ENCODE data around the gene RUNX2.
A peak's percentile ranks its signal among the peaks of the same experiment; 100 is the strongest.

Gene RUNX2

GRCh38 chr6:45387236-45387635 is 59.1 kb downstream of the RUNX2 start:
- in situ Hi-C loops (cut with HindIII; ENCODE audit: low pct_ligation_motif_present, low pct_unique_long_range_greater_than_20kb, low sequenced_read_pairs): no loop called here
- DNase-seq: no peak

GRCh38 chr6:45388328-45388727 is 60.2 kb downstream of the RUNX2 start:
- in situ Hi-C loops (cut with HindIII; ENCODE audit: low pct_ligation_motif_present, low pct_unique_long_range_greater_than_20kb, low sequenced_read_pairs): no loop called here

GRCh38 chr6:45394586-45395095 is 66.5 kb downstream of the RUNX2 start:
- in situ Hi-C loops (cut with HindIII; ENCODE audit: low pct_ligation_motif_present, low pct_unique_long_range_greater_than_20kb, low sequenced_read_pairs): no loop called here
- no peak for DNase-seq

More at GRCh38 chr6:45388328-45388727, 60.2 kb downstream of the RUNX2 start:
- DNase-seq: no peak

GRCh38 chr6:45398075-45398813 is 70.1 kb downstream of the RUNX2 start:
- DNase-seq: no peak
- in situ Hi-C loops (cut with HindIII; ENCODE audit: low pct_ligation_motif_present, low pct_unique_long_range_greater_than_20kb, low sequenced_read_pairs): no loop called here

GRCh38 chr6:45400021-45400420 is 71.9 kb downstream of the RUNX2 start:
- no peak for DNase-seq
- in situ Hi-C loops (cut with HindIII; ENCODE audit: low pct_ligation_motif_present, low pct_unique_long_range_greater_than_20kb, low sequenced_read_pairs): no loop called here

GRCh38 chr6:45411959-45412358 is 83.8 kb downstream of the RUNX2 start:
- no peak for DNase-seq
- in situ Hi-C loops (cut with HindIII; ENCODE audit: low pct_ligation_motif_present, low pct_unique_long_range_greater_than_20kb, low sequenced_read_pairs): no loop called here

- in situ Hi-C loops (cut with HindIII; ENCODE audit: low pct_ligation_motif_present, low pct_unique_long_range_greater_than_20kb, low sequenced_read_pairs): no loop called here
- DNase-seq: no peak
These were observed 87.2 kb downstream of the RUNX2 start for GRCh38 chr6:45415315-45415714.

- no peak for DNase-seq
- in situ Hi-C loops (cut with HindIII; ENCODE audit: low pct_ligation_motif_present, low pct_unique_long_range_greater_than_20kb, low sequenced_read_pairs): no loop called here
These were observed 87.8 kb downstream of the RUNX2 start for GRCh38 chr6:45415788-45416518.

- in situ Hi-C loops (cut with HindIII; ENCODE audit: low pct_ligation_motif_present, low pct_unique_long_range_greater_than_20kb, low sequenced_read_pairs): no loop called here
- no peak for DNase-seq
These were observed 88.6 kb downstream of the RUNX2 start for GRCh38 chr6:45416700-45417099.

GRCh38 chr6:45417436-45417835 is 89.3 kb downstream of the RUNX2 start:
- DNase-seq: no peak

GRCh38 chr6:45419571-45420082 is 91.5 kb downstream of the RUNX2 start:
- DNase-seq: peak; percentile 69
- in situ Hi-C loops (cut with HindIII; ENCODE audit: low pct_ligation_motif_present, low pct_unique_long_range_greater_than_20kb, low sequenced_read_pairs): no loop called here

More at GRCh38 chr6:45417436-45417835, 89.3 kb downstream of the RUNX2 start:
- in situ Hi-C loops (cut with HindIII; ENCODE audit: low pct_ligation_motif_present, low pct_unique_long_range_greater_than_20kb, low sequenced_read_pairs): no loop called here

- in situ Hi-C loops (cut with HindIII; ENCODE audit: low pct_ligation_motif_present, low pct_unique_long_range_greater_than_20kb, low sequenced_read_pairs): no loop called here
- no peak for DNase-seq
These were observed 92.2 kb downstream of the RUNX2 start for GRCh38 chr6:45420083-45420908.

GRCh38 chr6:45420909-45421708 is 93.0 kb downstream of the RUNX2 start:
- no peak for DNase-seq
- in situ Hi-C loops (cut with HindIII; ENCODE audit: low pct_ligation_motif_present, low pct_unique_long_range_greater_than_20kb, low sequenced_read_pairs): no loop called here

- peak; percentile 72 for DNase-seq
- in situ Hi-C loops (cut with HindIII; ENCODE audit: low pct_ligation_motif_present, low pct_unique_long_range_greater_than_20kb, low sequenced_read_pairs): no loop called here
These were observed 93.8 kb downstream of the RUNX2 start for GRCh38 chr6:45421709-45422502.

- in situ Hi-C loops (cut with HindIII; ENCODE audit: low pct_ligation_motif_present, low pct_unique_long_range_greater_than_20kb, low sequenced_read_pairs): no loop called here
- no peak for DNase-seq
These were observed 94.5 kb downstream of the RUNX2 start for GRCh38 chr6:45422503-45423110.

- DNase-seq: peak; percentile 32
- in situ Hi-C loops (cut with HindIII; ENCODE audit: low pct_ligation_motif_present, low pct_unique_long_range_greater_than_20kb, low sequenced_read_pairs): no loop called here
These were observed 95.1 kb downstream of the RUNX2 start for GRCh38 chr6:45423111-45423823.
